PC-9 (cell line): ENCODE measurements around the gene GPR37L1. TPM values are rescaled to one million over a fixed set of nuclear protein-coding genes. Genes with fewer than 3 reads are reported as not detected.

Experiments
- BruUV-seq: library from RNA; stranded (reverse); fragments of 400-500 nt; replicated peaks from 2 replicates; lab custom pipeline; 2021; lab: Mats Ljungman, UMichigan
- CTCF ChIA-PET: fragments of 300-600 bp; sonication (Branson Sonifier 250); formaldehyde crosslinking; loops from one replicate; lab custom pipeline; 2022; ENCODE audit warnings: antibody characterized with exemption; lab: Charles Lee
- POLR2A ChIA-PET: fragments of 300-600 bp; sonication (Branson Sonifier 250); formaldehyde crosslinking; loops from one replicate; lab custom pipeline; 2022; ENCODE audit warnings: antibody characterized with exemption; ENCODE audit not compliant: unreplicated experiment; lab: Charles Lee
- DNase-seq, 2 experiments: peaks; one replicate each; pipeline versions ENCODE4 v3.0.0 to v3.0.0-alpha.2; 2015 to 2022; ENCODE audit warnings: mixed read lengths in 1 of 2
- H2AFZ ChIP-seq: fragments of 200-600 bp; sonication (generic); 2 replicates; pipeline ENCODE4 v1.8.1; 2017; ENCODE audit warnings: antibody characterized with exemption
- H3F3A ChIP-seq: fragments of 200-600 bp; sonication (generic); 2 replicates; pipeline ENCODE4 v1.8.1; 2017; ENCODE audit warnings: antibody characterized with exemption, mild to moderate bottlenecking, low read depth; ENCODE audit not compliant: insufficient read depth
- H3K27ac ChIP-seq: fragments of 200-600 bp; sonication (generic); 2 replicates; pipeline ENCODE4 v1.6.1; 2016; ENCODE audit warnings: mixed run types
- H3K27me3 ChIP-seq: fragments of 200-600 bp; sonication (generic); 2 replicates; pipeline ENCODE4 v1.6.1; 2016; ENCODE audit warnings: low read depth, mixed run types; ENCODE audit not compliant: insufficient read depth
- H3K36me3 ChIP-seq: fragments of 200-600 bp; sonication (generic); 2 replicates; pipeline ENCODE4 v1.6.1; 2016; ENCODE audit warnings: low read depth, mixed run types
- H3K4me1 ChIP-seq: fragments of 200-600 bp; sonication (generic); replicated peaks from 2 replicates; pipeline ENCODE4 v1.6.1; 2016; ENCODE audit warnings: mixed run types; ENCODE audit not compliant: insufficient read depth
- H3K4me2 ChIP-seq: fragments of 200-600 bp; sonication (generic); 2 replicates; pipeline ENCODE4 v1.6.1; 2017; ENCODE audit warnings: mixed run types
- H3K4me3 ChIP-seq: fragments of 200-600 bp; sonication (generic); 2 replicates; pipeline ENCODE4 v1.6.1; 2016; ENCODE audit warnings: mixed run types
- H3K79me2 ChIP-seq: fragments of 200-600 bp; sonication (generic); 2 replicates; pipeline ENCODE4 v1.6.1; 2017; ENCODE audit warnings: low read depth, mixed run types
- H3K9me2 ChIP-seq: fragments of 200-600 bp; sonication (generic); 2 replicates; pipeline ENCODE4 v1.8.1; 2017; ENCODE audit warnings: mild to moderate bottlenecking; ENCODE audit not compliant: insufficient read depth
- H3K9me3 ChIP-seq: fragments of 200-600 bp; sonication (generic); 2 replicates; pipeline ENCODE4 v1.8.1; 2016; ENCODE audit warnings: low read depth; ENCODE audit not compliant: insufficient read depth
- H4K20me1 ChIP-seq: fragments of 200-600 bp; sonication (generic); 2 replicates; pipeline ENCODE4 v1.8.1; 2017; ENCODE audit not compliant: insufficient read depth
- CTCF ChIP-seq: fragments of 200-600 bp; sonication (generic); conservative IDR thresholded peaks from 2 replicates; pipeline ENCODE4 v1.6.1; 2017; ENCODE audit warnings: mixed run types, antibody characterized with exemption, mild to moderate bottlenecking, moderate library complexity
- EZH2 ChIP-seq: fragments of 200-600 bp; sonication (generic); IDR thresholded peaks from 2 replicates; pipeline ENCODE4 v1.8.0; 2017; ENCODE audit warnings: antibody characterized with exemption, low read depth
- intact Hi-C: fragments of 100-400 bp; cut with micrococcal nuclease; formaldehyde crosslinking; loops from one replicate; pipeline ENCODE4 v1.10.0; 2022; ENCODE audit not compliant: unreplicated experiment
- total RNA-seq: library from RNA; stranded (reverse); gene quantifications from 2 replicates; pipeline ENCODE4 v1.2.3, GENCODE V29; 2021

GPR37L1 gene
- total RNA-seq, 1 experiment from 2014 or later: 0.33 TPM

- no peak overlapping the region for H3K27ac ChIP-seq
- H3K36me3 ChIP-seq: no peaks in the 10 kb centered on the region
- BruUV-seq: no TSS peak
- H3K4me1 ChIP-seq: no peaks in the 10 kb centered on the region
- intact Hi-C loops: no loop called here
- H3K27me3 ChIP-seq: 0 out of 2 replicates have a peak, but pooled peaks cover 2% of the 10 kb centered on the region
- no peaks in the 10 kb centered on the region for H3F3A ChIP-seq
- H3K79me2 ChIP-seq: no peaks in the 10 kb centered on the region
- H3K4me3 ChIP-seq: no peak overlapping the region
- TF ChIP-seq CTCF (no peak), EZH2 (no peak)
- DNase-seq: no peak
- no peak overlapping the region for H2AFZ ChIP-seq
- no peaks in the 10 kb centered on the region for H4K20me1 ChIP-seq
- CTCF ChIA-PET: interaction anchor here (0.6 kb wide), 1 partner anchor 417 kb away, joined by 4 read pairs; no protein-coding TSS in a partner anchor
- POLR2A ChIA-PET: no interaction called here
- H3K9me3 ChIP-seq: no peaks in the 10 kb centered on the region
- H3K4me2 ChIP-seq: no peak overlapping the region
- H3K9me2 ChIP-seq: no peaks in the 10 kb centered on the region
These were observed 39.9 kb downstream of the GPR37L1 start for GRCh38 chr1:202162418-202163280.

GRCh38 chr1:202163281-202164270, 40.9 kb downstream of the GPR37L1 start:
- Histone ChIP-seq H2AFZ (no peak overlapping the region), H3K79me2 (no peaks in the 10 kb centered on the region), H4K20me1 (no peaks in the 10 kb centered on the region), H3K27me3 (0 out of 2 replicates have a peak, but pooled peaks cover 2% of the 10 kb centered on the region), H3K9me3 (no peaks in the 10 kb centered on the region), H3K36me3 (no peaks in the 10 kb centered on the region), H3F3A (no peaks in the 10 kb centered on the region), H3K4me1 (no peaks in the 10 kb centered on the region), H3K4me2 (no peak overlapping the region), H3K9me2 (no peaks in the 10 kb centered on the region), H3K27ac (no peak overlapping the region), H3K4me3 (no peak overlapping the region)
- no peak for DNase-seq
- ChIA-PET CTCF (interaction anchor here (0.5 kb wide), 1 partner anchor 646 kb away, joined by 5 read pairs; no protein-coding TSS in a partner anchor), POLR2A (no interaction called here)
- TF ChIP-seq EZH2 (no peak), CTCF (no peak)
- no TSS peak for BruUV-seq
- intact Hi-C loops: no loop called here
